H9 (cell line): ENCODE measurements around the gene ZBTB25. TPM values are rescaled to one million over a fixed set of nuclear protein-coding genes. Genes with fewer than 3 reads are reported as not detected.

ENCODE experiments used
- DNase-seq: peaks from one replicate; pipeline ENCODE4 v3.0.0-alpha.2; 2017
- H2AFZ ChIP-seq: one replicate; pipeline ENCODE4 v1.6.1; 2013; ENCODE audit warnings: mild to moderate bottlenecking, low read length, control low read depth, moderate library complexity
- H2AK5ac ChIP-seq: 2 replicates; pipeline ENCODE4 v1.6.1; 2013; ENCODE audit warnings: low read length, control low read depth, mixed read lengths; ENCODE audit not compliant: insufficient read length
- H2BK120ac ChIP-seq: one replicate; pipeline ENCODE4 v1.6.1; 2013; ENCODE audit warnings: low read depth, mild to moderate bottlenecking, low read length, control low read depth, inconsistent platforms; ENCODE audit not compliant: poor library complexity, severe bottlenecking
- H2BK12ac ChIP-seq: 2 replicates; pipeline ENCODE4 v1.6.1; 2013; ENCODE audit warnings: low read length, control low read depth, mixed read lengths, low read depth; ENCODE audit not compliant: insufficient read length
- H2BK15ac ChIP-seq: 2 replicates; pipeline ENCODE4 v1.6.1; 2013; ENCODE audit warnings: low read depth, low read length, control low read depth
- H2BK20ac ChIP-seq: one replicate; pipeline ENCODE4 v1.6.1; 2013; ENCODE audit warnings: low read depth, mild to moderate bottlenecking, low read length, control low read depth, inconsistent platforms; ENCODE audit not compliant: poor library complexity, severe bottlenecking
- H2BK5ac ChIP-seq: 2 replicates; pipeline ENCODE4 v1.6.1; 2013; ENCODE audit warnings: low read length, control low read depth, mixed read lengths; ENCODE audit not compliant: insufficient read length
- H3K14ac ChIP-seq: 2 replicates; pipeline ENCODE4 v1.6.1; 2013; ENCODE audit warnings: low read length, control low read depth; ENCODE audit not compliant: insufficient read depth
- H3K18ac ChIP-seq: 2 replicates; pipeline ENCODE4 v1.6.1; 2013; ENCODE audit warnings: low read depth, mild to moderate bottlenecking, mixed read lengths, low read length, control low read depth; ENCODE audit not compliant: insufficient read length
- H3K23ac ChIP-seq: 2 replicates; pipeline ENCODE4 v1.6.1; 2013; ENCODE audit warnings: low read length, control low read depth, mixed read lengths, low read depth; ENCODE audit not compliant: insufficient read length
- H3K23me2 ChIP-seq: 2 replicates; pipeline ENCODE4 v1.6.1; 2013; ENCODE audit warnings: low read depth, mild to moderate bottlenecking, mixed read lengths, low read length, control low read depth; ENCODE audit not compliant: insufficient read length, poor library complexity, severe bottlenecking
- H3K27ac ChIP-seq: 2 replicates; pipeline ENCODE4 v1.5.1; 2013; ENCODE audit warnings: low read length, control low read depth, mixed read lengths, low read depth; ENCODE audit not compliant: insufficient read length
- H3K27me3 ChIP-seq: 2 replicates; pipeline ENCODE4 v1.6.1; 2013; ENCODE audit warnings: low read length, control low read depth, inconsistent platforms; ENCODE audit not compliant: insufficient read depth
- H3K4ac ChIP-seq: 2 replicates; pipeline ENCODE4 v1.6.1; 2013; ENCODE audit warnings: low read depth, mild to moderate bottlenecking, control low read depth, inconsistent platforms, low read length, moderate library complexity
- H3K4me1 ChIP-seq: 2 replicates; pipeline ENCODE4 v1.6.1; 2013; ENCODE audit warnings: low read length, control low read depth, inconsistent platforms; ENCODE audit not compliant: insufficient read depth
- H3K4me2 ChIP-seq: 2 replicates; pipeline ENCODE4 v1.6.1; 2013; ENCODE audit warnings: low read length, control low read depth, mixed read lengths; ENCODE audit not compliant: insufficient read length, insufficient read depth
- H3K56ac ChIP-seq: 2 replicates; pipeline ENCODE4 v1.6.1; 2013; ENCODE audit warnings: low read depth, mild to moderate bottlenecking, mixed read lengths, low read length, control low read depth; ENCODE audit not compliant: insufficient read length
- H3K79me1 ChIP-seq: 2 replicates; pipeline ENCODE4 v1.6.1; 2013; ENCODE audit warnings: low read depth, mild to moderate bottlenecking, moderate library complexity, low read length, control low read depth, inconsistent platforms; ENCODE audit not compliant: insufficient read depth, poor library complexity, severe bottlenecking
- H3K79me2 ChIP-seq: 2 replicates; pipeline ENCODE4 v1.6.1; 2013; ENCODE audit warnings: low read length, control low read depth, inconsistent platforms; ENCODE audit not compliant: insufficient read depth
- H3K9ac ChIP-seq: 2 replicates; pipeline ENCODE4 v1.6.1; 2013; ENCODE audit warnings: low read length, control low read depth, mixed read lengths; ENCODE audit not compliant: insufficient read length; ENCODE audit errors: extremely low read depth
- H3K9me3 ChIP-seq: one replicate; pipeline ENCODE4 v1.6.1; 2013; ENCODE audit warnings: low read depth, low read length, inconsistent platforms; ENCODE audit not compliant: control insufficient read depth
- H3T11ph ChIP-seq: one replicate; pipeline ENCODE4 v1.6.1; 2013; ENCODE audit warnings: mild to moderate bottlenecking, low read length, control low read depth, inconsistent platforms
- H4K20me1 ChIP-seq: one replicate; pipeline ENCODE4 v1.6.1; 2013; ENCODE audit not compliant: control insufficient read depth, insufficient read length, insufficient read depth
- H4K5ac ChIP-seq: 2 replicates; pipeline ENCODE4 v1.6.1; 2013; ENCODE audit warnings: low read depth, mild to moderate bottlenecking, mixed read lengths, low read length, control low read depth; ENCODE audit not compliant: insufficient read length
- H4K8ac ChIP-seq: replicated peaks from 2 replicates; pipeline ENCODE4 v1.6.1; 2013; ENCODE audit warnings: low read length, control low read depth, mixed read lengths, low read depth; ENCODE audit not compliant: insufficient read length
- H4K91ac ChIP-seq: 2 replicates; pipeline ENCODE4 v1.6.1; 2013; ENCODE audit warnings: low read depth, mild to moderate bottlenecking, moderate library complexity, mixed read lengths, low read length, control low read depth; ENCODE audit not compliant: insufficient read length
- H3K27ac Mint-ChIP-seq, 3 experiments: 2 replicates in 2 of 3; 3 replicates in 1 of 3; pipeline ENCODE4 v1.8.0; 2020 to 2021; ENCODE audit warnings: mixed read lengths in 3 of 3, mild to moderate bottlenecking in 1 of 3, moderate library complexity in 1 of 3
- H3K27me3 Mint-ChIP-seq: 2 replicates; pipeline ENCODE4 v1.8.0; 2021; ENCODE audit warnings: low read depth, mild to moderate bottlenecking, moderate library complexity, mixed read lengths
- H3K36me3 Mint-ChIP-seq, 3 experiments: 2 replicates in 2 of 3; 3 replicates in 1 of 3; pipeline ENCODE4 v1.8.0; 2020 to 2021; ENCODE audit warnings: low read depth in 3 of 3, mixed read lengths in 3 of 3; ENCODE audit not compliant: insufficient read depth in 1 of 3
- H3K4me1 Mint-ChIP-seq, 2 experiments: 2 replicates each; pipeline ENCODE4 v1.8.0; 2020; ENCODE audit warnings: mixed read lengths in 2 of 2
- H3K4me3 Mint-ChIP-seq, 2 experiments: 2 replicates in 1 of 2; 3 replicates in 1 of 2; pipeline ENCODE4 v1.8.0; 2020 to 2021; ENCODE audit warnings: mild to moderate bottlenecking in 2 of 2, mixed read lengths in 2 of 2, moderate library complexity in 1 of 2
- H3K9me3 Mint-ChIP-seq, 2 experiments: 2 replicates in 1 of 2; 3 replicates in 1 of 2; pipeline ENCODE4 v1.8.0; 2020; ENCODE audit warnings: mild to moderate bottlenecking in 2 of 2, mixed read lengths in 2 of 2, moderate library complexity in 1 of 2
- WGBS: extraction: QIAGEN DNeasy Blood & Tissue Kit; methylation state at CpG from one replicate; pipeline ENCODE4 v1.1.7; 2013; ENCODE audit warnings: missing lambda C conversion rate, low lambda C conversion rate, mixed read lengths; ENCODE audit not compliant: insufficient read length; ENCODE audit errors: extremely low coverage; 5-methylcytosine and 5-hydroxymethylcytosine counted together
- total RNA-seq: library from RNA; stranded (reverse); gene quantifications from 2 replicates; pipeline ENCODE4 v1.2.1, GENCODE V29; 2021
- TF ChIP-seq, protein P1 (sequence below): fragments of 200-600 bp; sonication (generic); conservative IDR thresholded peaks from 3 replicates; pipeline ENCODE4 v1.8.0; 2021; ENCODE audit warnings: antibody characterized with exemption, mild to moderate bottlenecking

Gene ZBTB25
- total RNA-seq, 1 experiment from 2014 or later: 8.2 TPM

DNA sequence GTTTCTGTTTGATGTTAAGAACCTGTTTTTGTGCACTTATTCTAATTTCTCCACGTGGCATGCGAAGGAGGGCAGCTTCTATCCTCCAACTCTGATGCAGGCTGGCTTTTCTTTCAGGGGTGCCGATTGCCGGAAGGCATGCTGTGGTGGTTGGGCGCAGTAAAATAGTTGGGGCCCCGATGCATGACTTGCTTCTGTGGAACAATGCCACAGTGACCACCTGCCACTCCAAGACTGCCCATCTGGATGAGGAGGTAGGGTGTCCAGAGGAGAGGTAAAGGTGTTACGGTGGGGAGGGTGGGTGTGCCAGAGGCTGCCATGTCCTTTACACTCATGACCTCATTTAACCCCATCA is 85.9 kb downstream of the ZBTB25 start:
- Histone ChIP-seq H4K20me1 (no peaks in the 10 kb centered on the region), H2BK5ac (no peak overlapping the region), H3K18ac (no peak overlapping the region), H3K56ac (no peak overlapping the region), H2AK5ac (no peak overlapping the region), H3K27ac (no peak overlapping the region), H3K23ac (no peak overlapping the region), H3K4me2 (no peak overlapping the region), H3K79me1 (no peaks in the 10 kb centered on the region), H3K9ac (no peak overlapping the region), H3K27me3 (no peaks in the 10 kb centered on the region), H3K4ac (no peak overlapping the region), H2BK20ac (no peak overlapping the region), H3K79me2 (no peaks in the 10 kb centered on the region), H3K9me3 (no peaks in the 10 kb centered on the region), H2BK15ac (no peak overlapping the region), H4K91ac (no peak overlapping the region), H2BK12ac (no peak overlapping the region), H4K5ac (no peak overlapping the region), H2BK120ac (no peak overlapping the region), H3T11ph (no peak overlapping the region), H3K23me2 (peaks cover 2% of the 10 kb centered on the region), H2AFZ (no peak overlapping the region), H3K14ac (no peak overlapping the region), H4K8ac (no peak overlapping the region), H3K4me1 (no peaks in the 10 kb centered on the region)
- DNase-seq: no peak
- TF ChIP-seq, protein P1, sequence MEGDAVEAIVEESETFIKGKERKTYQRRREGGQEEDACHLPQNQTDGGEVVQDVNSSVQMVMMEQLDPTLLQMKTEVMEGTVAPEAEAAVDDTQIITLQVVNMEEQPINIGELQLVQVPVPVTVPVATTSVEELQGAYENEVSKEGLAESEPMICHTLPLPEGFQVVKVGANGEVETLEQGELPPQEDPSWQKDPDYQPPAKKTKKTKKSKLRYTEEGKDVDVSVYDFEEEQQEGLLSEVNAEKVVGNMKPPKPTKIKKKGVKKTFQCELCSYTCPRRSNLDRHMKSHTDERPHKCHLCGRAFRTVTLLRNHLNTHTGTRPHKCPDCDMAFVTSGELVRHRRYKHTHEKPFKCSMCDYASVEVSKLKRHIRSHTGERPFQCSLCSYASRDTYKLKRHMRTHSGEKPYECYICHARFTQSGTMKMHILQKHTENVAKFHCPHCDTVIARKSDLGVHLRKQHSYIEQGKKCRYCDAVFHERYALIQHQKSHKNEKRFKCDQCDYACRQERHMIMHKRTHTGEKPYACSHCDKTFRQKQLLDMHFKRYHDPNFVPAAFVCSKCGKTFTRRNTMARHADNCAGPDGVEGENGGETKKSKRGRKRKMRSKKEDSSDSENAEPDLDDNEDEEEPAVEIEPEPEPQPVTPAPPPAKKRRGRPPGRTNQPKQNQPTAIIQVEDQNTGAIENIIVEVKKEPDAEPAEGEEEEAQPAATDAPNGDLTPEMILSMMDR: no peak
- no CpG with 5 or more reads among the region's 7 CpGs for WGBS
- Mint-ChIP-seq H3K9me3 (no peaks in the 10 kb centered on the region), H3K27me3 (no peaks in the 10 kb centered on the region), H3K36me3 (peaks cover 56 to 92% (median 79%) of the 10 kb centered on the region in 3 experiments; a peak in 6 of 7 replicates), H3K4me1 (no peaks in the 10 kb centered on the region), H3K4me3 (no peak overlapping the region), H3K27ac (0 out of 7 replicates have a peak overlapping the region, but pooled peaks of 1 of the 3 experiments have one; percentile 22)
